Stimulated activated CD8-positive, alpha-beta memory T cell treated with anti-CD3 and anti-CD28 coated beads, Interleukin-7, amount 100 ng/mL, for 4 hours (primary cell): ENCODE data around the gene ANKRD63.

Experiments used
- DNase-seq, 2 donors: peaks; one replicate each; pipeline ENCODE4 v3.0.0-alpha.2; 2020; ENCODE audit warnings: low read depth in 2 of 2

Gene ANKRD63

DNA sequence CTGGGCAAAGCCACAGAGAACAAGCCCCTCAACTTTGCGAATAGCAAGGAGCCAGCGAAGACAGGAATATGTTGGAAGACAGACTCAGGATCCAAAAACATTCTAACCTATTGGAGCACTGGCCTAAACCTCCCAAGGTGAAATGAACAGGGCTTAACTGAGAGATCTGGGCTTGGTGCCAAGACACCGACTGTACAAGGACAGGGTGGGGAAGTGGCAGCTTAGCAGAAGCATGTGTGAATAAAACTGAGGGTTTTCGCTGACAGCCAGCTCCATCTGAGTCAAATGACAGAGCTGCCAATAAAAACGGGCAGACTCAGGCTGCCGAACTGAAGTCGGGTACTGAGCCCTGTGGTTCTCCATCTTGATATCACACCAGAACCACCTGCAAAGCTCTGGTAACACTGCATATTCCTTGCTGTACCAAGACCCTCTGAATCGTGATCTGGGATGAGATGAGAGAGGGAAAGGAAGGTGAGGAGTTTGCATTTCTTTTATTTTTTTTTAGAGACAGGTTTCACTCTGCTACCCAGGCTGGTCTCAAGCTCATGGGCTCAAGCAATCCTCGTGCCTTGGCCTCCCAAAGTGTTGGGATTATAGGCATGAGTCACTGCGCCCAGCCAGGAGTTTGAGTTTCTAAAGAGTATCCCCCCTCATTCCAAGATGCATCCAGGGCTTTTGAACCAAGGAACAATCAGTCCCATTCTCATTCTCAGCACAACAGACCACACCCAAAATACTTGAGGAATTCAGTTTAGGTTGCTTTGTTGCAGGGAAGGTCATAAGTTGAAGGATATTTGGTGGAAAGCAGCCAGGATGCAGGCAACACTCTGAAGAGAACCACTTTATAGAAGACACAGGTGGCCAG is 30.9 kb upstream of the ANKRD63 start:
- DNase-seq = peak; percentile 19 to 39

DNA sequence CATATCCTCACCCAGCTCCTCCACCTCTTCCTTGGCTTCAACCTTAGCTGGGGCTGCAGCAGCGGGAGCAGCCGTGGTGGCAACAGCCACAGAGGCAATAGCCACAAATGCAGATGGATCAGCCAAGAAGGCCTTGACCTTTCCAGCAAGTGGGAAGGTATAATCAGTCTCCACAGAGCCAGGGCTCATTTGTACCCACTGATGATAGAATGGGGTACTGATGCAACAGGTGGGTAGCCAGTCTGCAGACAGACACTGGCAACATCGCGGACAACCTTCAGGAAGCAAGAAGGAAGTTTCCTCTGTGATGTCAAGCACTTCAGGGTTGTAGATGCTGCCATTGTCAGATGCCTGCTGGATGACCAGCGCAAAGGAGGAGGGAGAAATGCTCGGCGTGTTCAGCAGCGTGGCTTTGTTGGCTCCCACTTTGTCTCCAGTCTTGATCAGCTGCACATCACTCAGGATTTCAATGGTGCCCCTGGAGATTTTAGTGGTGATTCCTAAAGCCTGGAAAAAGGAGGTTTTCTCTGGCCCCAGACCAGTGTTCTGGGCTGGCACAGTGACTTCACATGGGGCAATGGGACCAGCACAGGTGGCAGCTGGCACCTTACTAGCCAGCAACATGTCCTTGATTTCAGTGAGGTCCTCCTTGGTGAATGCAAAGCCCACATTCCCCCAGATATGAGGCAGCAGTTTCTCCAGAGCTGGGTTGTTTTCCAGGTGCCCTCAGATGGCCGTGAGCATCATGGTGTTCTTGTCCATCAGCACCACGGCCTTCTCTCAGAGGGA is 29.7 kb upstream of the ANKRD63 start:
- DNase-seq = no peak

DNA sequence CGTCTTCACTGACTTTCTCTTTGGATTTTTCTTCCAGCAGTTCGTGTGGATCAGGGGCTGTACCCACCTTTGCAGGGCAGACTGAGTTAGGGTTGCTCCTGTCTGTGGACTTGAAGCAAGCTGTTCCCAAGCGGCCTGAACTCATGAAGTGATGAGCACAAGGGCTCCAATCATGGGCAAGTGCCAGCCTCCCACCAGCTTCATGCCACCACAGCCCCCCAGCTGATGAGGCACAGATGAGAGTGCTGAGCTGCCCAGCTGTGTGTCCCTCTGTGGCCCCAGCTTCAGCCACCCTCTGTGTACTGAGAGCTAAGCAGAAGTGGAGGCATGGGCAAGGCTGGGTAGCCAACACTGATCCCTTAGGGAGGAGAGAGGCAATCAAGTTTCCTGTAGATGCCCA is 28.1 kb upstream of the ANKRD63 start:
- DNase-seq = no peak

DNA sequence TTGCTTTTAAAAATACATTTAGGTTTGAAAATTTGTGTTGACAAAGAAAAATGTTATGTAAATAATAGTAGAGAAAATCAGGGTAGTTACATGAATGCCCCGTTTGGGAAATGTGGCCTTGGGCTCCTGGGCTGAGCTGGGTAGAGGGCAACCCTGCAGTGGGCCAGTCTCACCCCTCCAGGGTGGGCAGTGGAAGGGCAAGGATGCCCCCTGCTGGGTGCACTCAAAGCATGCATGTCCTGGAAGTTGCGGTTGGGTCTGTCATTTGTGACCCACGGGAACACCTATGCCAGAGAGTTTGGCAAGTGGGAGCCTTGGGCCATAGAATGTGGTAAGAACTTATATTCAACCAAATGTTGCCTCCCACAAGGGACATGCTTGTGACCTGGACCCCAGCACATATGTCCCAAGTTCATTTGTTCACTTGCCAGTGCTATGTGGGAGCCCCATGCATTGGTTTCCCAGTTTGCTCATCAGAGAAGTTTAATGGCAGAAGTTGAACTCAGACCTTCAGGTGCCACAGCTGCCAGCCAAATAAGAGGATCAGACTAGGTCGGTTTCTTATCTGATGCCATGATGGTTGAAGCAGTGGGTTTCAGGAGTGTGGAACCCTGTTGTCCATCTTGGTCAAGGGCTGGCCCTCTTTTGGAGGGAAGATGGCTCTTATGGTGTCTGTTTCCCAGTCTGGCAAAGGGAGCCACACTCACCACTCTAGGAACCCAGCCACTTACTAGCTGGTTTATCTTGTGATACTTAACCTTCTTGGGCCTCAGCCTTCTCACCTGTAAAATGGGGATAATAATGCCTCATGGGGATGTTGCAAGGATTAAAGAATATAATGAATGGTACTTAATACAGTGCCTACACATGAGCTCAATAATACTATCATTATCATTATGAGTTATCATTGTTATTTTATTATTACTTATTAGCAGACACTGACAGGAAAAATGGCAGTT is 27.4 kb upstream of the ANKRD63 start:
- peak in 1 of 2 donors; percentile 26 for DNase-seq

DNA sequence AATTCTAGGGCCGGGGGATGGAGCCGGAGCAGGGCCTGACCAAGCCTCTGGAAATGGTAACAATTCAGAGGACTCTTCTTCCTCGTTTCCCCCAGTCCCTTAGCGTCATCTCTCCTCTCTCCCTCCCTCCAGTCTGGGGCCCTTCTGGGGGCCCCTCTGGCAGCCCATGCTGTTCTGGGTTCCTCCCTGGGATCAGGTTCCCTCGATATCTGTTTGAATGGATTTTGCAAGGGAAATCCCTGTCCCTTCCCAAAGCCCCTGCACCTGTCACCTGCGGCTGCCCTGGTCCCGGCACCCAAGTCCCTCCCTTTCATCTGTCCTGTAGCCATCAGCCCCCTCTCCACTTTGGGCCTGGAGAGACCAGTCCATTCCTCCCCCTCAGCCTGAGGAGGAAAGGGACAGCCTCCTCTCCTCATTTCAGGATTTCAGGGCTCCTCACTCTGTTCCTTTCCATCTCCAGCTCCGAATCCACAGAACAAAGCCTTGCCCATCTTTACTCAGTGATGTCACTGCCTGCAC is 26.5 kb upstream of the ANKRD63 start:
- no peak for DNase-seq

DNA sequence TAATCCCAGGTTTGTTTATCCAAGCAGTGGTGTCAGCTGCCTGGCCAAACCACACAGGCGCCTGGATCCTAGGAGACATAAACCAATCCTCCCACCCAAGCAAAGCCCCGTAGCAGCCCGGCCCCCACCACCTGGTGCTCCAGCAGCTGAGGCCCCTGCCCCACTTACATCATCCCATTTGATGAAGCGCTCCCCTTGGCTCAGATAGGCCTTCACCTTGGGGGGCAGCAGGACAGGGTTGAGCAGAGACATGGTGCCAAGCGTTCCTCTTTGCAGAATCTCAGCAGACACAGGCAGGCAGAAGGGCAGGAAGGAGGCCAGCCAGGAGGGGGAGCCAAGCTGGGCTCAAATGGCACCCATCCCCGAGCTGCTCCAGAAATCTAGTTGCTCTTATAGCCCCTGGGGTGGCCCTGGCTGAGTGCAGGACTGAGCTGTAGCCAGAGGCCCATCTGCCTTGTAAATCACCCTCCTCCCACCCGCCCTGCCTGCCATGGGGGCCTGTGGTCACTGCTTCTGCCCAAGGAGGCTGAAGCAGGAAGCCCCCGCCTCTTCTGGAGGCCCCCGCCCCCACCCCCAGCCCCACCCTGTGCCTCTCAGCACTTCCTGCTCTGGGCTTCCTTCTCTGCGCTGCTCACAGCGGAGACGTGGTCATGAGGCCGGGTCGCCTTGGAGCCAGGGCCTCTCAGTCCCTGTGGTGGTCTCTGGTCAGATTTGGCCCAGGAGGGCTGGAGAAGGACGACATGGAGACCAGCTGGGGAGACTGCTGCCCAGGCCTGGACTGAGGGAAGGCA is 24.8 kb upstream of the ANKRD63 start, which contains the start of gene PLCB2:
Gene PLCB2 (minus strand): TSS at position 515 of the 791 bp plus-strand sequence. CDS start 263 bp downstream, at position 252.
- DNase-seq = peak; percentile 27 to 49

DNA sequence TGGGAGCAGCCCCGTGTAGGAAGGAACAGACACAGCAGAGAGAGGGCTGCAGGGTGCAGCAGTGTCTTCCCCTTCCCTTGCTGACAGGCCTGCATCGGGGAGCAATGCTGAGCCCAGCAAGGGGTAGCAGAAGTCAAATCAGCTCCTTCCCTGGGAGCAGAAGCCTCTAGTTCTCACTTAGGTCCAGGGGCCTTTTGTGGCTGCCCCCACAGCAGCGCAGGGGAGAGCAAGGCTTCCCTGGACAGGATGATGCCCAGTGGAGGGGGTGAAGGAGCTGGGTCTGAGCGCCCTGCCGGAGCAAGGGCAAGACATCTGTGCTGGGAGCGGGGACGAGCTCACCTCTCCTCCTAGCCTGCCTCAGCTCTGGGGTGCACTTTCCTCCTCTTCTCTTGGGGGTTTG is 24.0 kb upstream of the ANKRD63 start:
- no peak for DNase-seq

DNA sequence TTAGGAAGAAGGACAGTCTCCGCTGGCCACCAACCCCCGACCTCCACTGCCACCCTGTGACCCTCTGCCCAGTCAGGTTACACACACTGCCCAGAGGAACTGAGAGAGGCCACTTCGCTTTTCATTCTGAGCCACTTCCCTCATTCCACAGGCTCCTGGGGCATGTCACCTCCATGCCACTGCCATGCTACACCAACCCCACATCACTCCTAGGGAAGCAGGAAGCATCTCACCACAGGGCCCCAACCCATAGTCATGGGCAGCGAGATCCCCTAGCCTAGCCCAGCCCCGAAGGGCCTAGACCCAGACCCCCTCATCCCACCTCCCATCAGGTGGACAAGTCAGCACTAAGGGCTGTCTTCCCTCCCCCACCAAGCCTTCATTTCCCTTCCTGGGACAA is 23.5 kb upstream of the ANKRD63 start:
- DNase-seq = no peak

DNA sequence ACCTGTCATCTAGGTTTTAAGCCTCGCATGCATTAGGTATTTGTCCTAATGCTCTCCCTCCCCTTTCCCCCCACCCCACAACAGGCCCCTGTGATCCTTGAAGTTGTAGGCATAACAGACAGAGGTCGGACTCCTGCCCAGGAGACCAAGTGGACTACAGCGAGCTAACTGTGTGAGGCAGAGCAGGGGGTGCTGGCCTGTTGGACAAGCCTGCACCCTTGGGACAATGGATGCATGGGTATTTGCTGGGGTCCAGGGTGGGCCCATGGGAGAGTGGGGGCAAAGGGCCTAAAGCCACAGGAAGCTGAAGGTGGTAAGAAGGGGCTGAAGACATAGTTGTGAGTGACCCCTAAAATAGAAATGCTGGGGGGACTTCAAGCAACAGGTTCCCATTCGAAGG is 22.4 kb upstream of the ANKRD63 start:
- DNase-seq = no peak

DNA sequence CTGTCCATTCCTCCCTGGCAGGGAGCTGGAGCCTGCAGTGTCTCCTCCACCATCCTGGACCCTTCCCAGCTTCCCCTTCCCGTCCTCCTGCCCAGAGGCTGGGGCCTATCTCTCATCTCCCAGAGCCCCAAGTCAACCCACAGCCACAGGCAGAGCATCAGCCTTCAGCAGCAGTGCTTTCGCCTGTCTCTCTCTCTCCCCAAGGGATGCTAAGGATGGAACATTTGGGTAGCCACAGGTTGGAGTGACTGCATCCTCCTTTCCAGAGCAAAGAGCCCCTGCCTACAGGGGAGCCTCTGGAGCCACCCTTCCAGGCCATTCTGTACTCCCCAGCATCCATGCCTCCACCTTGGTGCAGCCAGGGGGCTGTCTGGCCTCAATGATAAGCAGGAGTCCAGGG is 20.7 kb upstream of the ANKRD63 start:
- DNase-seq = no peak

DNA sequence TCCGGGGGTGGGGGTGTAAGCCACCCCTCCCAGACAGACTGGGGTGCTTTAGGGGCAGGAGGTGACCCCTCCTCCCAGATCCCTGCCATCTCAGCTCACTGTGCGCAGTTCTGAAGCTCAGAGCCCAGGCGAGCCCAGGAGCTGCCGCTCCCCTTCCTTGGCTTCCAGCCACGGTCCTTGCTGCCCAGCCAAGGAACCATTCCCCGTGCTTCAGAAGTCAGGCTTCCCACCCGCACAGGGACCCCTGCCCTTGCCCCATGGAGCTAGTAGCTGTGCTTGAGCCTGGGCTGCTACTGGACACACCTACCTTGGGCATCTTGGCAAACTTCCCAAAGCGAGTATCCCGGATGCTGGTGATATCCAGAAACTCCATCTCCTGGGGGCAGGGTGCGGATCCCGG is 20.1 kb upstream of the ANKRD63 start:
- no peak for DNase-seq

DNA sequence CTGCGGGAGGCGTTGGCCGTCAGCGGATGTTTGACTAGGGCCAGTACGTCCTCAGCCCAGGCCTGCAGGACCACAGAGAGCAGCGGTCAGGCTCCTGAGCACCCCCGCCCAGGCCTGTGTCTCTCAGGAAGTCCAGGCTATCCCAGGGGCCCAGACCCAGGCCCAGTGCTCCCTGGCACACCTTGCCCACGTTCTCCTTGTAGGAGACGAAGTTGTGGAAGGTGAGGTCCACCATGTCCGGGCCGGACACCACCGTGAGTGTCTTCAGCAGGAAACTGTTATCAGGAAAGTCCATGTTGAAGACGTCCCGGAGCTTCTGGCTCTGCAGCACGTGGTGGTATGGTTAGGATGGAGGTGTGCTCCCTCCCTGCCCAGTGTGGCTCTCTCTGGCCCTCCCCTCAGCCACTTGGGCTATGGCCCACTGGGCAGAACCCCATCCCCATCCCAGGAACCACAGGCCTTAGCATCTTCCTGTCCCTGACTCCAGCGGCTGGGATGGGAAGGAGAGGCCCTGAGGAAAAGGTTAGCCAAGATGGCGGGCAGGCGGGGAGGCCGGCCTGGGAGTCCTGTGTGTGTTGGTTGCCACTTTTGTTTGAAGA is 19.5 kb upstream of the ANKRD63 start:
- no peak for DNase-seq

DNA sequence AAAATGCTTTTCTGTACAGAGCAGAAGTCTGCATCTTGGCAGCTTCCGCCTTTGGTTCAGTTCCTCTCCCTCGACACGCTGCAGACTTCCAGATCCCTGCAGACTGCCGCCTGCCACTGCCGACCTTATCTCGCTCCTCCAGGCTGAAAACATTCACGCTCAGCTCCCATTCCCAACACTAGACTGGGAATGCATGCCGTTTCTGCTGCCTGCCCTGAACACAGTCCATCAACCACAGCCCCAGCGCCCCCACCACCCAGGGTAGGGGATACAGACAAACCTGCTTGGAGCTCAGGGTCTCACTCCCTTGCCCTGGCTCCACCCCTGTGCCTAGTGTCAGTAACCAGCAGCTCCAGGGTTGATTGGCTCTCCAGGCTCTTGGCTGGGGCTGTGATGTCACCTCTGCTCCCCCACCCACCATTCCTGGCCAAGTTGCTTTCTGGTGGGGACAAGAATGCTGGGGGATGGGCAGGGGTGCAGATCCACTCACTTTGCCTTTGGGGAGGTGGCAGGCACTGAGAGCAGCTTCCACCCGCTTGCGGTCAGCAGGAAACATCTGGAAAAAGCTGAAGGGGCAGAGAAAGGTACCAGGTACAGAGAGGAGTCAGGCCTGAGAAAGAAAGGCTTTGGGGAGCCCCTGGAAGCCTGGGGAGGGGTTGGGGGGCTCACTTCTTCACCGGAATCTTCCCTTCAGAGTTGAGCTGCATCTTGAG is 18.8 kb upstream of the ANKRD63 start:
- no peak for DNase-seq

DNA sequence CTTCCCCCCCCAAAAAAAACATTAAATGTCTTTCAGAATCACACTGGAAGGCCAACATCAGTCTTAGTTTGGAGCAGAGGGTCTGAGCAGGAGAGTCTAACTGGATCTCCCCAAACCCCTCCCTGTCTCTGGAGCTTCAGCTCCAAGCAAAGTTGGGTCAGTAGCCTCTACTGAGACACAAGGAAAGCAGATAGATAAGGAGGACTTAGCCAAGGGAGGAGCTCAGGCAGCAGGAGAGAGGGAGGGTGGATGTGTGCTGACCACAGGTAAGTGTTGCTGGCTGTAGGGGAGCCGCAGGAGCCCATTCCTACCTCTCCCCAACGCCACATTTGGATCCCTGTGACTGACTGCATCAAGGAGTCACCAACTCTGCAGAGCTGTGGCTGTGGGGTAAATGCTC is 17.9 kb upstream of the ANKRD63 start:
- no peak for DNase-seq

DNA sequence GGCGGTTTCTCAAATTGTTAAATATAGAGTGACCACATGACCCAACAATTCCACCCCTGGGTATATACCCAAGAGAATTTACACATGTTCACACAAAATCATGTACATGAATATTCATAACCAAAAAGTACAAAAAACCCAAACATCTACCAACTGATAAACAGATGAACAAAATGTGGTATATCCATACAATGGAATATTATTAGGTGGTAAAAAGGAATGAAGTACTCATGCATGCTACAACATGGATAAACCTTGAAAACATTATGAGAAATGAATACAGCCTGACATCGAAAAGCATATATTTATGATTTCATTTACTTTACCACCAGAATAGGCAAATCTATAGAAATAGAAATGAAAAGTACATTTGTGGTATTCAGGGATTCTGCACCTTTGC is 17.5 kb upstream of the ANKRD63 start:
- no peak for DNase-seq

DNA sequence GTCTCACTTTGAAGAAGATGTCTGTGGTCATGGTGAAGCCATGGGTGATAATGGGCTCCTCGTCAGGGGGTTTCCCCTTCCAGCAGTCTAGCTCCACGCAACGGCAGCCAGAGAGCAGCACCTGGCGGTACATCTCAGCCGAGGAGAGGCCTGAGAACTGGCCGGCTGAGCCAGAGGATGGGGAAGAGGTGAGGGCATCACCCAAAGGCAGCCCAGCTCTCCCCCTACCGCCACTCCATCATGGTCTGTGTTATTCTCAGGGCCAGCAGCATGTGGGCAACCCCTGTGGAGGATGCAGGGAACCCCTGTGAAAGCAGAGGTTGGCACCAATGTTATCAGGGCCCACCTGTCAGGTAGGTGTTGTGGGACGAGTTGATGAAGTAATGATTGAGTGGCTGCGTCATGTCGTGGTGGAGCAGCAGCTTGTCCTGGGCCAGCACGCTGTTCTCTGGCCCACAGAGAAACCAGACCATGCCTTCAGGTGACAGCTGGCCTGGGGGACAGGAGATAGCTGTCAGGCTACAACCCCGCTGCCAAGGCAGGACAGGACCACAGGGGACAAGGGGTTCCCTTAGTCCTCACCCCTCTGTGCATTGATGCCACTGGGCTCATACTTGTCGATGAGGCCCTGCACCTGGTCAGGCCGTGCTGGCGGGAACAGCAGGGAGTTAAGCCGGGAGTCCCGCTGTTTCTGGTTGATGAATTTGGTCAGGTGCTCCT is 15.5 kb upstream of the ANKRD63 start:
- no peak for DNase-seq

DNA sequence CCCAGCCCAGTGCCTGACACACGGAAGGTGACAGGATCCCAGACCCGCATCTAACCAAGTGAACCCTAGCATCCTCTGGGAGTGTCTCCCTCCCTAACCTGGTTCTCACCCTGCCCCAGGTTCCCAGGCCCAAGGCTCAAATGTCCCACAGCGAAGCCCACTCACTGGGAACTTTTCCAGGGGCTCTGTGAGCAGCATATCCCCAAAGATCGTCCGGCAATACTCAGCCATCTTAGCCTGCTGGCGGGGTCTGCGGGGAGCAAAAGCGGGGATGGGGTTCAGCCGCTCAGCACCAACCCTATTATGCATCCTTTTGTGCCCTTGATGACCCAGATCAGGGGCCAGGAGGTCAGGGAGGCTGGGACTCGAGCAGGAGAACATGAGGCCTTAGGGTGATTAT is 14.5 kb upstream of the ANKRD63 start:
- DNase-seq = no peak

DNA sequence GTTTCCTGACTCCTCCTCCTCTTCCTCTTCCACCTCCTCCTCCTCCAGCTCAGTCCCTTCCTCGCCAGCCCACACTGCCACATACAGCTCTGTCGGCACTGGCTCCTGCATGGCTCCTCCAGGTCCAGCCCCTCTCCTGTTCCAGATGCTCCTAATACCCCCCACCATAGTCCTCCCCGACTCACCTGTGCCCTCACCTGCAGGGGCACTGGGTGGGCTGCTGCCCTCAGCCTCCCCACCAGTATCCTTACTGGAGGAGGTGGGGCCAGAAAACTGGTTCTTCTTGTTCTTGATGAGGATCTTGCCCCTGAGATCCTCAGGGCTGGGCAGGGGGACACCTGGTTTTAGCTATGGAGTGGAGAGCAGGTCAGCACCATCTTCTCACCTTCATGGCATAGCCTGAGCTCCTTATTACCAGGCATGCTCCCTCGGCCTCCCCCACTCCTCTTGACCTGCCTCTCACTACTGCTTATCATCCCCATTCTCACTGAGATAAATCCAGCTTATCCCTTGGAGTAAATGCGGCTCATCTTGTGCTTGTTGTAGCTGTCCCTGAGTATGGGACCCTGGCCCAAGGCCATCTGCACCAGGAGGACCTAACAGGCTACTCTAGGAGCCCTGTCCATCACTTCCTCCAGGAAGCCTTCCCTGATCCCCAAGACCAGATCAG is 13.8 kb upstream of the ANKRD63 start:
- DNase-seq = no peak
